ENCODE measurements around the gene NUMBL.

DNA sequence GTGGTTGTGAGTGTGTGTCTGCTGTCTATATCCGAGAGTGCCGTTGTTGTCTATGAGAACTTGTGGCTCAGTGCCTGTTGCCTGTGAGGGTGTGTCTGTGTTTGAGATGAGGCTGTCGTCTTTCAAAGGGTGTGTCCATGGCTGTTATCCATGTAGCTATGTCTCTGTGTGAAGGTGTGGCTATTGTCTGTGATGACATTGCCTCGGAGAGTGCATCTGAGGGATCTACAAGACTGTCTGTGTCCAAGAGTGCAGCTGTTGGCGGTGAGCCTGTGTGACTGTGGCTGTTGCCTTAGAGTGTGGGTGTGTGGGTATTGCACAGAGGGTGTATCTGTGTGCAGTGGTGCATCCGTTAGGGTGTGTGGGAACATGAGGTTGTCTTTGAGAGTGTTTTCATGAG lies 4.9 kb downstream of the NUMBL start:
- TF ChIP-seq, protein P1, sequence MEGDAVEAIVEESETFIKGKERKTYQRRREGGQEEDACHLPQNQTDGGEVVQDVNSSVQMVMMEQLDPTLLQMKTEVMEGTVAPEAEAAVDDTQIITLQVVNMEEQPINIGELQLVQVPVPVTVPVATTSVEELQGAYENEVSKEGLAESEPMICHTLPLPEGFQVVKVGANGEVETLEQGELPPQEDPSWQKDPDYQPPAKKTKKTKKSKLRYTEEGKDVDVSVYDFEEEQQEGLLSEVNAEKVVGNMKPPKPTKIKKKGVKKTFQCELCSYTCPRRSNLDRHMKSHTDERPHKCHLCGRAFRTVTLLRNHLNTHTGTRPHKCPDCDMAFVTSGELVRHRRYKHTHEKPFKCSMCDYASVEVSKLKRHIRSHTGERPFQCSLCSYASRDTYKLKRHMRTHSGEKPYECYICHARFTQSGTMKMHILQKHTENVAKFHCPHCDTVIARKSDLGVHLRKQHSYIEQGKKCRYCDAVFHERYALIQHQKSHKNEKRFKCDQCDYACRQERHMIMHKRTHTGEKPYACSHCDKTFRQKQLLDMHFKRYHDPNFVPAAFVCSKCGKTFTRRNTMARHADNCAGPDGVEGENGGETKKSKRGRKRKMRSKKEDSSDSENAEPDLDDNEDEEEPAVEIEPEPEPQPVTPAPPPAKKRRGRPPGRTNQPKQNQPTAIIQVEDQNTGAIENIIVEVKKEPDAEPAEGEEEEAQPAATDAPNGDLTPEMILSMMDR (IDR thresholded peaks at IDR 0.05): no peak
- TF ChIP-seq POLR2A (IDR thresholded peaks at IDR 0.05): no peak

Data from heart left ventricle (tissue), 13 donors.